Activated CD4-positive, alpha-beta T cell treated with anti-CD3 and anti-CD28 coated beads, Interleukin-2, amount 50 U/mL, for 16 hours (primary cell): ENCODE results near the gene CT47A7.
"Not testable (repeated sequence)": the region's sequence is repeated elsewhere in the genome, so short reads cannot be mapped to it uniquely, and the experiment has no call there.

Experiments used
- DNase-seq: peaks from one replicate; pipeline ENCODE4 v3.0.0-alpha.2; 2020

CT47A7 gene

DNA sequence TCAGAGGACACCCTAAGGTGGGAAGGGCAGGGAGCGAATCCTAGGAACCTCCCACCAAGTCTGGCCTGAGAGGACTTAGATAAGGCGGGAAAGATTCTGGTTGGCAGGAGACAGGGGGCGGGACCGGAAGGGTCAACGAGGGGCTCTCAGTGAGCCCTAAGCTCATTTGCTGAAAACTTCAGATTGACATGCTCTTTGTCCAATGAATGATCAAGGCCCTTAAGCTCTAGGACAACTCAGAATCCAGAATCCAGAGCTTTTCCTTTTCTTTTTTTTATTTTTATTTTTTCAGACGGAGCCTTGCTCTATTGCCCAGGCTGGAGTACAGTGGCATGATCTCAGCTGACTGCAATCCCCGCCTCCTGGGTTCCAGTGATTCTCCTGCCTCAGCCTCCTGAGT lies at the start of gene CT47A7:
Gene CT47A7, minus strand, starts transcription at position 101 of the 400 bp plus-strand sequence. CDS start 255 bp downstream, outside the sequence.
- DNase-seq: not testable (repeated sequence)

DNA sequence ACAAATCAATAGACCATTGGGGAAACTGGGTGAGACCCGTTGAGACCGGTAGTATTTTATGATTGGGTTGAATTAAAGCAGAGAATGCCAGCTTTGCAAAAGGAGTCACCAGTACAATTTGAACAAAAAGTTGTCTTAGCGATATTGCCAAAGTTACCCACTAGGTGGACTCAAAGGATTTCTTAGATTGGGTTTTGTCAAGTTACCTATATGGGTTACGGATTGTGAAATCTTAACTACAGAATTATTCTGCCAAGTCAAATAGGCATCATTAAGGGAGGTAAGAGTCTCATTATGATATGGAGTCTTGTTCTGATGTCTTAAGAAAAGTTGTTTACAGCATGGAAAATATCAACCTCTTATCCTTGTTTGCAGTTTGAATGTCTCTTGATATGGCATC lies 44.2 kb upstream of the CT47A7 start:
- peak; percentile 12 for DNase-seq

DNA sequence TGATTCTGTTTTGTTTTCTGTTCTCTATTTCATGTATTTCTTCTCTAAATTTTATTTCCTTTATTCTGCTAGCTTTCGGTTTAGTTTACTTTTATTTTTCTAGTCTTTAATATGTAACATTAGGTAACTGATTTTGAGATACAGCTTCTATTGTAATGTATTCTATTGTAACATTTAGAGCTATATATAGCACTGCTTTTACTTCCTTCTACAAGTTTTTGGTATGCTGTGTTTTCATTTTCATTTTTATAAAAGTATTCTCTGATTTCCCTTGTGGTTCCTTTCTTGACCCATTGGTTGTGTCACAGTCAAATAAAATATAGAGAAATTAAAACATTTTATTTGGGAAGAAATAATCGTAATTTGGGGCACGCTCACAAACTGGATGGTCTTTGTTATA lies 43.0 kb upstream of the CT47A7 start:
- DNase-seq: no peak

DNA sequence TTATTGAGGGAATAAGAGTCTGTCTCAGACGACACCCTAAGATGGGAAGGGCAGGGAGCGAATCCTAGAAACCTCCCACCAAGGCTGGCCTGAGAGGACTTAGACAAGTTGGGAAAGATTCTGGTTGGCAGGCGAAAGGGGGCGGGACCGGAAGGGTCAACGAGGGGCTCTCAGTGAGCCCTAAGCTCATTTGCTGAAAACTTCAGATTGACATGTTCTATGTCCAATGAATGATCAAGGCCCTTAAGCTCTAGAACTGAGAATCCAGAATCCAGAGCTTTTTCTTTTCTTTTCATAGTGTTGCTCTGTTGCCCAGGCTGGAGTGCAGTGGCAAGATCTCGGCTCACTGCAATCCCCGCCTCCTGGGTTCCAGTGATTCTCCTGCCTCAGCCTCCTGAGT lies 29.3 kb upstream of the CT47A7 start, which contains the start of gene CT47A1:
Gene CT47A1, minus strand, starts transcription at position 101 of the 400 bp plus-strand sequence. CDS start 231 bp downstream, outside the sequence.
- not testable (repeated sequence) for DNase-seq
